Frontal cortex (tissue), 4 donors: Measurements from ENCODE around the gene ZNF701. TPM values are rescaled to one million over a fixed set of nuclear protein-coding genes. Genes with fewer than 3 reads are reported as not detected.
"Not testable (repeated sequence)": the region's sequence is repeated elsewhere in the genome, so short reads cannot be mapped to it uniquely, and the experiment has no call there.

ENCODE experiments used
- DNase-seq, 2 donors: peaks; one replicate each; pipeline ENCODE4 v3.0.0; 2012; ENCODE audit warnings: low spot score in 2 of 2
- FAIRE-seq: peaks from 2 replicates; lab custom pipeline; 2012; peaks lifted over from hg19 to GRCh38; lab: Jason Lieb, UNC
- small RNA-seq: library from RNA; depleted of rRNA; stranded (forward); fragments of <200 nt; gene quantifications from one replicate; pipeline ENCODE3, GENCODE V24; 2014
- total RNA-seq: library from RNA; depleted of rRNA; stranded (reverse); fragments of >200 nt; gene quantifications from one replicate; pipeline ENCODE4 v1.2.3, GENCODE V29; 2014
- donor health status: control.
- donor health status: control.
- donor health status: control.

ZNF701 gene
- total RNA-seq, 1 donor from 2014 or later, result 22.4 TPM

GRCh38 chr19:52627441-52627840 is 57.4 kb downstream of the ZNF701 start:
- FAIRE-seq, result not testable (repeated sequence)

GRCh38 chr19:52635786-52636570 is 65.9 kb downstream of the ZNF701 start:
- DNase-seq (no peak), FAIRE-seq (no peak)

More at GRCh38 chr19:52627441-52627840, 57.4 kb downstream of the ZNF701 start:
- DNase-seq, result not testable (repeated sequence)

Small RNAs within 50 kb of the gene (small RNA-seq; reads per million reads assigned to genes)
- not detected for gene RPL39P34

Other genes with a start within 250 kb of the ZNF701 start
- 20.0 TPM for gene ZNF610, start 234.0 kb upstream of the ZNF701 start, total RNA-seq
- gene ZNF880, start 200.4 kb upstream of the ZNF701 start, total RNA-seq, result 158 TPM
- 48.1 TPM for gene ZNF528, start 172.4 kb upstream of the ZNF701 start, total RNA-seq
- gene ZNF534, start 141.1 kb upstream of the ZNF701 start, total RNA-seq, result 3.3 TPM
- 36.3 TPM for gene ZNF578, start 116.7 kb upstream of the ZNF701 start, total RNA-seq
- 17.9 TPM for gene ZNF808, start 42.6 kb upstream of the ZNF701 start, total RNA-seq
- gene ZNF83, start 68.1 kb downstream of the ZNF701 start, total RNA-seq, result 29.3 TPM
- 20.4 TPM for gene ZNF611, start 164.8 kb downstream of the ZNF701 start, total RNA-seq
- gene ZNF600, start 216.5 kb downstream of the ZNF701 start, total RNA-seq, result 0.41 TPM